Stimulated activated effector memory CD8-positive, alpha-beta T cell treated with anti-CD3 and anti-CD28 coated beads, Interleukin-12 subunit alpha, Interleukin-12 subunit beta, amount 100 ng/mL, for 72 hours (primary cell): ENCODE data around the gene CD109.

Source experiments
- ATAC-seq: fragments of 150-1000 bp; cut with Tn5 transposase; 2 replicates; pipeline ENCODE4 v1.10.0; 2021
- DNase-seq, 2 donors: peaks; one replicate each; pipeline ENCODE4 v3.0.0; 2021 to 2022; ENCODE audit warnings: low spot score in 2 of 2
- H3K27ac Mint-ChIP-seq: one replicate; pipeline ENCODE4 v1.8.0; 2022; ENCODE audit warnings: mild to moderate bottlenecking, mixed read lengths
- H3K36me3 Mint-ChIP-seq: one replicate; pipeline ENCODE4 v1.8.0; 2022; ENCODE audit warnings: mild to moderate bottlenecking, mixed read lengths
- H3K4me1 Mint-ChIP-seq: one replicate; pipeline ENCODE4 v1.8.0; 2022; ENCODE audit warnings: mixed read lengths
- H3K4me3 Mint-ChIP-seq: one replicate; pipeline ENCODE4 v1.8.0; 2022; ENCODE audit warnings: mild to moderate bottlenecking, mixed read lengths
- H3K9me3 Mint-ChIP-seq: one replicate; pipeline ENCODE4 v1.8.0; 2022; ENCODE audit warnings: mixed read lengths

Gene CD109

GRCh38 chr6:73873081-73873480, 177.1 kb downstream of the CD109 start:
- Mint-ChIP-seq H3K36me3 (no peaks in the 10 kb centered on the region), H3K4me3 (no peak overlapping the region), H3K4me1 (no peaks in the 10 kb centered on the region), H3K27ac (no peak overlapping the region), H3K9me3 (peaks cover 2% of the 10 kb centered on the region)
- DNase-seq (no peak), ATAC-seq (no peak)
